Skeletal muscle satellite cell (primary cell): Measurements from ENCODE around the gene FGD1.

Source experiments
- H3K27me3 ChIP-seq: 2 replicates; pipeline ENCODE4 v1.7.0; 2013; ENCODE audit warnings: low read length; ENCODE audit not compliant: control insufficient read depth, insufficient read depth
- H3K36me3 ChIP-seq: 2 replicates; pipeline ENCODE4 v1.7.0; 2013; ENCODE audit warnings: mild to moderate bottlenecking, control low read depth, low read length; ENCODE audit not compliant: insufficient read depth
- H3K4me1 ChIP-seq: 2 replicates; pipeline ENCODE4 v1.7.0; 2013; ENCODE audit warnings: low read length; ENCODE audit not compliant: control insufficient read depth, insufficient read depth
- H3K4me2 ChIP-seq: 2 replicates; pipeline ENCODE4 v1.7.0; 2013; ENCODE audit warnings: mild to moderate bottlenecking, low read length
- H3K4me3 ChIP-seq: 2 replicates; pipeline ENCODE4 v1.7.0; 2013; ENCODE audit warnings: low read length
- H3K9ac ChIP-seq: 2 replicates; pipeline ENCODE4 v1.7.0; 2013; ENCODE audit warnings: mild to moderate bottlenecking, low read depth, low read length, moderate library complexity
- H3K9me3 ChIP-seq: replicated peaks from 2 replicates; pipeline ENCODE4 v1.7.0; 2013; ENCODE audit warnings: mild to moderate bottlenecking, control low read depth, low read length

Gene FGD1

DNA sequence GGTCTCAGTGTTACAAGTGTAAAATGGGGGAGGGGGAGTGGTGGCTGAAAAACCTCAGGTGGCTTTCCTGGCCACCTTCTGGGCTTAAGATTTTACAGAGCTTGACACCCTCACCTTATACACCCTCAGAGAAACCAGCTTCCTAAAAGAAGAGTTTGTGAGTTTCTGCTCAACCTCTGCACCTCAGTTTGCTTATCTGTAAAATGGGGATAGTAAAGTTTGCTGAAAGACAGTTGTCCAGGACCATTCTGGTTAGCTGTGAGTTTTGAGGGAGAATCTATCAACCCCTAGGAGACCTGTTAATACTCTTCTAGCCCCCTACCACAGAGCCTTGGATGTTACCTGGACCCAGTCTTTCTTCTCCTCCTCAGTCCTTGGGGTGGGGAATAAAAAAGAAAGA is 46.1 kb downstream of the FGD1 start:
- Histone ChIP-seq H3K9me3 (no peaks in the 10 kb centered on the region), H3K4me2 (no peak overlapping the region), H3K27me3 (no peaks in the 10 kb centered on the region), H3K4me3 (no peak overlapping the region), H3K36me3 (peaks cover 17% of the 10 kb centered on the region), H3K9ac (no peak overlapping the region), H3K4me1 (no peaks in the 10 kb centered on the region)

DNA sequence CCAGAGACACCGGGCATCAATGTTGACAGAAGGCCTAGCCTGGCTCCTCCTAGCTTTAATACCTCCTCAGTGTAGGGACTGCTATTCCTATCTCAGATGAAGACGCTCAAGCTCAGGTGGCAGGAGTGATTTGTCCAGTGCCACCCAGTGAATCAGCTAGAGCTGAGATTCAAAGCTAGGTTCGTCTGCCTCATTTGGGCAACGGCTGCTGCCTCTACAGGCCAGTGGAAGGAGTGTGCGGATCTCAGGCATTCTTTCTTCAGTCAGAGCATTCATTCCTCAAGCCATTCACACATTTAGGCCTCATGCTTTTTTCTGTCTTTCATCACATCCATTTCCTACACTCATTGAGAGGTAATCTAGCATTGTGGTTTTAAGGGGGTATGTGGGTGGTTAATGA is 48.6 kb downstream of the FGD1 start:
- H3K36me3 ChIP-seq = peaks cover 21% of the 10 kb centered on the region
- no peak overlapping the region for H3K4me3 ChIP-seq
- no peaks in the 10 kb centered on the region for H3K9me3 ChIP-seq
- H3K4me1 ChIP-seq = no peaks in the 10 kb centered on the region
- no peaks in the 10 kb centered on the region for H3K27me3 ChIP-seq
- H3K9ac ChIP-seq = no peak overlapping the region
- no peak overlapping the region for H3K4me2 ChIP-seq

DNA sequence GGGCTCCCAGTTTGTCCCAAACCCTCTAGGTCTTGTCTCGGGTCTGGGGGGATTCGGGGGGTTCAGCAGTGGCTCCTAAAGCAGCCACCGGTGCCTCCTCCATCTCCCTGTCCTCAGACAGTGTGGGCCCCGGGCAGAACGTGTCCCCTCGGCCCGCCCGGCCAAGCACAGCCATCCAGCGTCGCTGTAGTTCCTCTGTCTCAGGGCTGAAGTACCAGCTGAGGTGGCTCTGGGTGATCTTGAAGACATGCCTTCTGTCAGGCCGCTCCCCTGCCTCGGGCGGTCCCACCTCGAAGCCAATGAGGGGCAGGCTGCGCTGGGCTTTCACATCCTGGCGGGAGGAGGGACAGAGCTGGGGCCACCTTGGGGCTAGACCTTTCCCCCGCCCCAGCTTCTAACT is 50.0 kb downstream of the FGD1 start:
- H3K4me1 ChIP-seq = peaks cover 5% of the 10 kb centered on the region
- H3K9me3 ChIP-seq = no peaks in the 10 kb centered on the region
- peaks cover 21% of the 10 kb centered on the region for H3K36me3 ChIP-seq

DNA sequence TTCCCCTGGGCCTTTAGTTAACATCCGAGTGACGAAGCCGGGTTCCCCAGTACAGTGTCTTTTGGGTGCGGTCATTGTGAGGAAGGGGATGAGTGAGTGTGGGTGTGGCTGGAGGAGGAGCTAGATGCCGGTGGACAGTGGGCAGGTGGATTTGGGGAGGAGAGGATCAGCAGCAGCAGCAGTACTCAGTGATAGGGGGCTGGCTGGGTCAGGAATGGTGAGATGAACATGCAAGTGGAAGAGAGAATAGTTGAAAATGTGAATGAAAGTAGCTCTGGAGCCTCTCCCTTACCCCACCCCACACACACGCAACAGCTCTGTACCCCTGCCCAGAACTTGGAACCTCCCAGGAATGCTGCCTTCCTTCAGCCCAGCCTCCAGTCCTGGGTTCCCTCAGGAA is 51.3 kb downstream of the FGD1 start:
- H3K4me3 ChIP-seq = no peak overlapping the region
- H3K27me3 ChIP-seq = no peaks in the 10 kb centered on the region
- H3K9me3 ChIP-seq = no peaks in the 10 kb centered on the region
- no peak overlapping the region for H3K4me2 ChIP-seq
- H3K4me1 ChIP-seq = peaks cover 5% of the 10 kb centered on the region
- H3K36me3 ChIP-seq = peaks cover 21% of the 10 kb centered on the region
- H3K9ac ChIP-seq = no peak overlapping the region

More for the DNA sequence above, 50.0 kb downstream of the FGD1 start:
- Histone ChIP-seq H3K9ac (no peak overlapping the region), H3K27me3 (no peaks in the 10 kb centered on the region), H3K4me2 (no peak overlapping the region), H3K4me3 (no peak overlapping the region)

DNA sequence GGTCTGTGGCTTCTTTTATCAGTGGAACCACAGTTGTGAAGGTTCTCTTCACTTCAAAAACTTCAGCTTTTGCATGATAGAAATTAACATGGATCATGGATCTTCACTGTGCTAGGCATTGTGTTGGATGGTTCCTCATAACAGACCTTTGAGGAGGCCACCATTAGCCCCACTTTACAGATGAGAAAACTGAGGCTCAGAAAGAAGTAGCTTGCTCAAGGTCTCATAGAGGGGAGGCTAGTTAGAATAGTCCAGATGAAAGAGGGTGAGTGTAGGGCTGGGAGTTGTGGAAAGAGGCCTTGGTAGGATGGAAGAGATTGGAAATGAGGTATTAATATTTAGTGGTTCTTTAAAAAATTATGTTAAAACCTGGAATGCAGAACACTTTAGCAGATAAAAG is 53.2 kb downstream of the FGD1 start:
- Histone ChIP-seq H3K9ac (no peak overlapping the region), H3K36me3 (peaks cover 20% of the 10 kb centered on the region), H3K4me2 (no peak overlapping the region), H3K4me3 (no peak overlapping the region), H3K4me1 (peaks cover 5% of the 10 kb centered on the region), H3K27me3 (no peaks in the 10 kb centered on the region), H3K9me3 (no peaks in the 10 kb centered on the region)

DNA sequence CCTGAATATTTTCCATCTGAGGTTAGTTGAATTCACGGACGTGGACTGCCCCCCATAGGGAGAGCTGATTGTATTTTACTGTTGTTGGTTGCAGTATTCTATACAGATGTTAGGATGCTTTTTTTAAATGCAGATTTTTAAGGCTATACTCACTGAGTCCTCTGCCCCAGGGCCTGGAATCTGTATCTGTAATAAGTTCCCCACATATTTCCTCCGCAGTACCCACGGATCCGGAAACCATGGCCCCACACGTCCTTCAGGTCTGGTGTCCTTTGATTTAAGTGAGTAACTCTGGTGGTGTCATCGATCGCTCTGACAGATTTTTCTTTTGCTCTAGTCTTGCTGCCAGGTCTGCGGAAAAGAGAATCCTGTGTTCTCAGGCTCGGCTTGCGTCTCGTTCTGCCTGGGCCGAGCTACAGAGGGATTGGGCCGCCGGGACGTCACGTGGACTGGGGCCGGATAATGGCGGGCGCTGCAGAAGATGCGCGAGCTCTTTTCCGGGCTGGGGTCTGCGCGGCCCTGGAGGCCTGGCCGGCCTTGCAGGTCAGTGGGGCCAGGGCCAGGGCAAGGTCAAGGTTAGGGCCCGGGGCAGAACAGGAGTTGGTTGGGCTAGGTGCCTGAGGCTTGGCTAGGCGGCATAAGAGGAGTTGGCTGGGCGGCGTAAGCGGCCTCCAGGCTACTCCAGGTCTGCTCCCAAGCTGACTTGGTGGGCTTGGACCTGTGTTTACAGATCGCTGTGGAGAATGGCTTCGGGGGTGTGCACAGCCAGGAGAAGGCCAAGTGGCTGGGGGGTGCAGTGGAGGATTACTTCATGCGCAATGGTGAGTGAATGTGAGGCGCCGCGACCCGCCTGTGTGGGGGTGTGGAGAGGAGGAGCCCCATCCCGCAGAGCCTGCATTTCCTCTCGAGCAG is 55.8 kb downstream of the FGD1 start, which contains the start of gene TSR2:
TSR2 (plus strand) TSS at position 445 of the 912 bp plus-strand sequence; CDS start at position 463, 18 bp downstream.
- H3K4me3 ChIP-seq = peak within 1 kb of the TSS; percentile 72
- H3K4me2 ChIP-seq = peak within 1 kb of the TSS; percentile 77
- peaks cover 10% of the 10 kb centered on the region for H3K36me3 ChIP-seq

DNA sequence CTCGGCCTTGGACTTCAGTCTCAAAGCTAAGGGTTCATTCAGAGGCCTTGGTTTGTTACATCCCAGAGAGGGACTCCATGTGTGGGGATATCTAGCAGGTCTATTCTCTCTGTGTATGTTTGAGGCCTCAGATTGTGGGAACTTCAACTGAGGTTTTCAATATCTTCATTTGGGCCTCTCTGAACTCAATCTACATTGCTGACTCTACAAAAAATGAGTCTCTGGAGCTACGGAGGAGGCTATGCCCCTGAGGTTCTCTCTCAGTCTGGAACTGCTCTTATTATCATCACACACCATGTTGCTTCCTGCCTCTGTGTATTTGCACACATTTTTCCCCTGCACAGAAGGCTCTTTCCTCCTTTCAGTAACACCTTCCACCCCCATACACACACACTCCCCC is 60.9 kb downstream of the FGD1 start:
- H3K36me3 ChIP-seq = no peaks in the 10 kb centered on the region
- no peaks in the 10 kb centered on the region for H3K9me3 ChIP-seq
- H3K27me3 ChIP-seq = no peaks in the 10 kb centered on the region
- H3K4me3 ChIP-seq = no peak overlapping the region
- no peaks in the 10 kb centered on the region for H3K4me1 ChIP-seq
- H3K4me2 ChIP-seq = no peak overlapping the region
- H3K9ac ChIP-seq = no peak overlapping the region

More for the DNA sequence above, 55.8 kb downstream of the FGD1 start, which contains the start of gene TSR2:
- H3K27me3 ChIP-seq = no peaks in the 10 kb centered on the region
- H3K9ac ChIP-seq = peak within 1 kb of the TSS; percentile 79
- H3K4me1 ChIP-seq = peaks cover 5% of the 10 kb centered on the region
- no peaks in the 10 kb centered on the region for H3K9me3 ChIP-seq

DNA sequence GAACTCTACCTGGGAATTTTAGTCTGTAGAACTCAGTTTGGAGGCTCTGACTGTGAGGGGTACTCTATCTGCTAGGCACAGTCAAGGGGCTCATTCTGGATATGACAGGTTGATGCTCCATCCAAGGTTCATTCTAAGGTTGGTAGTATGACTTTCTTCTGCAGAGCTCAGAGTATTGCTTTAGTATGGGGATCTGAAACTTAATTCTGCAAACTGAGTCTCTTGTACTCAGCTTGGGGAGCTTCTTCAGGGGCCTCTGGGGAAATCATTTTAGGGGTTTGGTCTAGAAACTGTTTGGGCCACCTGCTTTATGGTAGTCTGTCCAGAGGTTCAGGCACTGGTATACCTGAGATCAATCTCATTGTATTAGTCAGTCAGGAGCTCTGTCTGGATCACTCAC is 65.5 kb downstream of the FGD1 start:
- Histone ChIP-seq H3K9me3 (no peaks in the 10 kb centered on the region), H3K4me1 (no peaks in the 10 kb centered on the region), H3K36me3 (no peaks in the 10 kb centered on the region), H3K4me3 (no peak overlapping the region), H3K9ac (no peak overlapping the region), H3K27me3 (no peaks in the 10 kb centered on the region), H3K4me2 (no peak overlapping the region)

DNA sequence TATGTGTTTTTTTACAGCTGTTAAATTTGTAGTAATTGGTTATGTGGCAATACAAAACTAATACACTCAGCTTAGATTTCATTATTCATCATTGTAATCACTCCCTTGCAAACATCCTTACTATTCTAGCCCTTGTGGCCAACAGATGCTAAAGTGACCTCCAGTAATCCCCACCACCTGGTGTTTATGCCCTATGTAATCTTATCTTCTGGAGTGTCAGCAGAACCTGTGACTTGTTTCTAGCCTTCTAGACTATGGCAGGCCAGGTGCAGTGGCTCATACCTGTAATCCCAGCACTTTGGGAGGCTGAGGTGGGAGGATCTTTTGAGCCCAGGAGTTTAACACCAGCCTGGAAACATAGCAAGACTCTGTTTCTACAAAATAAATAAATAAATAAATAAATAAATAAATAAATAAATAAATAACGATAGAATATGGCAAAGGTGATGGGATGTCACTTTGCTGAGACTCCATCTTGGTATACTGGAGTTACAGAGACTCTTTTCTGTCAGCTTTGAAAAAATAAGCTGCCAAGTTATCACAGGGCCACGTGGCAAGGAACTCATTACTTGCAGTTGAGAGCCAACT is 68.1 kb downstream of the FGD1 start:
- H3K4me2 ChIP-seq = no peak overlapping the region
- H3K9me3 ChIP-seq = no peaks in the 10 kb centered on the region
- H3K36me3 ChIP-seq = no peaks in the 10 kb centered on the region
- no peak overlapping the region for H3K4me3 ChIP-seq
- no peaks in the 10 kb centered on the region for H3K27me3 ChIP-seq
- no peaks in the 10 kb centered on the region for H3K4me1 ChIP-seq
- H3K9ac ChIP-seq = no peak overlapping the region

DNA sequence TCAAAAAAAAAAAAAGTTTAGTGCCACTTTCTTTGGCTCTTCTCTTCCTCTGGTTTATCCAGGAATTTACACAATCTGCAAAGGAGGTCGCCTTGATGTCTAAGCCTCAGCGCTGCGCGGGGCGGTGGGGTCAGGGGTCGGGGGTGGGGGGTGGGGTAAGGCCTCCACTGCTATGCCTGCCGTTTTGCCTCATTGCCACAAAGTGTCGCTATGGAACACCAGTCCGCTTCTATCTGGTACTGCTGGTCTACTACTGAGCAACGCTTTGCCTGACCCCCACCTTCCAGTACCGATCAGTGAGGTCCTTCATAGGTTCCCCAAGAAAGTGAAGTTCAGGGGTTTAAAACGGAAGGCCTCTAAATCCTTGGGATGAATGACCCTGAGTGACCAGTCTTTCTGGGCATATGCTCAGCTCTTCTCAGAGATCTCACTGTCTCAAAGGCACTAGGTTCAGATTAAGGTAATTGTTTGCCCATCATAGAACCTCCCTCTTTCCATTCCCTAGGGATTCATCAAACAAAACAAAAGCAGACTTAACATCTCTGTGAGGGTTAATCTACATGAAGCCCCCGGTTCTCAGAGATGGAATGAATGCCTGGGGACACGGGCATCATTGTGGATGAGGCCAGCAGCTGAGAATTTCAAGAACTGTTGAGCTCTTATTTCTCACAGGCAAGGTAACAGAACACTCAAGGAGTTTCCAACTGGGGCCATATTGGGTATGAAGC is 72.7 kb downstream of the FGD1 start:
- Histone ChIP-seq H3K9ac (no peak overlapping the region), H3K36me3 (no peaks in the 10 kb centered on the region), H3K4me3 (no peak overlapping the region), H3K27me3 (no peaks in the 10 kb centered on the region), H3K9me3 (no peaks in the 10 kb centered on the region), H3K4me2 (no peak overlapping the region), H3K4me1 (no peaks in the 10 kb centered on the region)

DNA sequence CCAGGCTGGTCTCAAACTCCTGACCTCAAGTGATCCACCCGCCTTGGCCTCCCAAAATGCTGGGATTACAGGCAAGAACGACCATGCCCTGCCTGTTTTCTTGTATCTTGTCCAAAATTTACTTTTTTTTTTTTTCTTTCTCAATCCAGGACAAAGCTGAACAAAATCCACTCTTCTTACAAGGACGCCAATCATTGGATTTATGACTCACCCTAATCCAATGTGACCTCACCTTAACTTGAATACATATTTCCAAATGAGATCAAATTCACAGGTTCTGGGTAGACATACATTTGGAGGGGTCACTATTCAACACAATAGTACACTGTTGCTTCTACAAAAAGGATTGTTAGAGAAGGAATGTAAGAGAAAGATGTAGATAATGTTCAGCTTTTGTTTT is 73.9 kb downstream of the FGD1 start:
- Histone ChIP-seq H3K9ac (no peak overlapping the region), H3K27me3 (no peaks in the 10 kb centered on the region), H3K4me1 (no peaks in the 10 kb centered on the region), H3K4me3 (no peak overlapping the region), H3K9me3 (no peaks in the 10 kb centered on the region), H3K4me2 (no peak overlapping the region), H3K36me3 (no peaks in the 10 kb centered on the region)
